Subcutaneous adipose tissue (tissue), 4 donors: ENCODE measurements around the gene IDH3G. TPM values are rescaled to one million over a fixed set of nuclear protein-coding genes. Genes with fewer than 3 reads are reported as not detected.

Source experiments
- total RNA-seq, 4 donors: library from RNA; depleted of rRNA; stranded (reverse); fragments of >200 nt; gene quantifications; one replicate each; pipeline ENCODE4 v1.1.0, GENCODE V29; 2016
- TF ChIP-seq, protein P1 (sequence below): fragments of 450-650 bp; IDR thresholded peaks from one replicate; pipeline ENCODE4 v1.5.1; 2016; ENCODE audit warnings: low read depth, mild to moderate bottlenecking, control low read depth, antibody characterized with exemption, moderate library complexity

Gene IDH3G
- total RNA-seq, 4 donors from 2014 or later, result 40.9 to 70.0 (median 69.5) TPM

DNA sequence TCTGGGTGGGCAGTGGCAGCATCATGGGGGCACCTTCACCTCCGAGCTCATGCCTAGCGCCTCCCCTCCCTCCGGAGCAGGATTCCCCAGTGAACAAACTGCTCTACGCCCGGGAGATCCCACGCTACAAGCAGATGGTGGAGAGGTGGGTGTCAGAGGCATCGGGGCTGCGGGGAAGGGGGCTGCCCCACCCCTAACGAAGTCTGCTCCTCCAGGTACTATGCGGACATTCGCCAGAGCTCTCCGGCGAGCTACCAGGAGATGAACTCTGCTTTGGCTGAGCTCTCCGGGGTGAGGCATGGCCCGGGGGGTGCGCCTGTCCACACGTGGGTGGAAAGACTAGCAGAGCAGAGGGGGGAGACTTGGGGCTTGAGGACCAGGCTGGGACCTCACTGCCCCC is 16.0 kb downstream of the IDH3G start:
- TF ChIP-seq, protein P1, sequence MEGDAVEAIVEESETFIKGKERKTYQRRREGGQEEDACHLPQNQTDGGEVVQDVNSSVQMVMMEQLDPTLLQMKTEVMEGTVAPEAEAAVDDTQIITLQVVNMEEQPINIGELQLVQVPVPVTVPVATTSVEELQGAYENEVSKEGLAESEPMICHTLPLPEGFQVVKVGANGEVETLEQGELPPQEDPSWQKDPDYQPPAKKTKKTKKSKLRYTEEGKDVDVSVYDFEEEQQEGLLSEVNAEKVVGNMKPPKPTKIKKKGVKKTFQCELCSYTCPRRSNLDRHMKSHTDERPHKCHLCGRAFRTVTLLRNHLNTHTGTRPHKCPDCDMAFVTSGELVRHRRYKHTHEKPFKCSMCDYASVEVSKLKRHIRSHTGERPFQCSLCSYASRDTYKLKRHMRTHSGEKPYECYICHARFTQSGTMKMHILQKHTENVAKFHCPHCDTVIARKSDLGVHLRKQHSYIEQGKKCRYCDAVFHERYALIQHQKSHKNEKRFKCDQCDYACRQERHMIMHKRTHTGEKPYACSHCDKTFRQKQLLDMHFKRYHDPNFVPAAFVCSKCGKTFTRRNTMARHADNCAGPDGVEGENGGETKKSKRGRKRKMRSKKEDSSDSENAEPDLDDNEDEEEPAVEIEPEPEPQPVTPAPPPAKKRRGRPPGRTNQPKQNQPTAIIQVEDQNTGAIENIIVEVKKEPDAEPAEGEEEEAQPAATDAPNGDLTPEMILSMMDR, result no peak

DNA sequence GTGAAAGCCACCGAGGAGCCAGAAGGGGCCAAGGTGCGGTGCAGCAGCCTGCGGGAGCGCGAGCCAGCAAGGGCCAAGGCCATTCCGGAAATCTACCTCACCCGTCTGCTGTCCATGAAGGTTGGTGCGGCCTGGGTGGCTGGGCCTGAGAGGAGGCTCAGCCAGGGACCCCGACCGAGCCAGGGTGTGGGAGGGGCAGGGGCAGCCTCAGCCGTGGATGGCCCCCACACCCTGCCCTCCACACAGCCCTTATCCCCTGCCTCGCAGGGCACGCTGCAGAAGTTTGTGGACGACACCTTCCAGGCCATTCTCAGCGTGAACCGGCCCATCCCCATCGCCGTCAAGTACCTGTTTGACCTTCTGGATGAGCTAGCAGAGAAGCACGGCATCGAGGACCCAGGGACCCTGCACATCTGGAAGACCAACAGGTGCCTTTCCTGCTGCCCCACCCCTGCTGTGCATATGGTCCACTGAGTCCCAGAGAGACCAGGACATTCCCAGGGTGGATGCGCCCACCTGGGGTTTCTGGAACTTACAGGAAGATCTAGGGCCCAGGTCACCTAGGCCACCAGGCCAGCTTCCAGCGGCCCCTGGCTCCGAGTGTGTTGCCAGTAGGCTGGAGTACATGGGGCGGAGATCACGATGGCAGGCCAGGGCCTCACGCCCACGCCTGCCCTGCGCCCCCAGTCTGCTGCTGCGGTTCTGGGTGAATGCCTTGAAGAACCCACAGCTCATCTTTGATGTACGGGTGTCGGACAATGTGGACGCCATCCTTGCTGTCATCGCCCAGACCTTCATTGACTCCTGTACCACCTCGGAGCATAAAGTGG is 16.7 kb downstream of the IDH3G start:
- TF ChIP-seq, protein P1, result no peak

DNA sequence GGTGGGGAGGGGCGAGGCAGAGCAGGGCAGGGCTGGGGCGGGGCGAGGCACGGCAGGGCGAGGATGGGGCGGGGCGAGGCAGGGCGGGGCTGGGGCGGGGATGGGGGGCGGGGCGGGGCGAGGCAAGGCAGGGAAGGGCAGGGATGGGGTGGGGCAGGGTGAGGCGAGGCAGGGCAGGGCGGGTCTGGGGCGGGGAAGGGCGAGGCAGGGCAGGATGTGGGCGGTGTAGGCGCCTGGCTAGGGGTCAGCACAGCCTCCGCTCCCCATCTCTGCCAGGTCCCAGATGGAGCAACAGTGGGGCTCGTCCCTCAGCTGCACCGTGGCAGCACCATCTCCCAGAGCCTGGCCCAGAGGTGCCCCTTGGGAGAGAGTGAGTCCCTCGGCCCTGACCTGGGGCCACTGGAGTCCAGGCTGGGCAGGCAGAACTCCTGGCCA is 17.5 kb downstream of the IDH3G start:
- TF ChIP-seq, protein P1, result no peak

DNA sequence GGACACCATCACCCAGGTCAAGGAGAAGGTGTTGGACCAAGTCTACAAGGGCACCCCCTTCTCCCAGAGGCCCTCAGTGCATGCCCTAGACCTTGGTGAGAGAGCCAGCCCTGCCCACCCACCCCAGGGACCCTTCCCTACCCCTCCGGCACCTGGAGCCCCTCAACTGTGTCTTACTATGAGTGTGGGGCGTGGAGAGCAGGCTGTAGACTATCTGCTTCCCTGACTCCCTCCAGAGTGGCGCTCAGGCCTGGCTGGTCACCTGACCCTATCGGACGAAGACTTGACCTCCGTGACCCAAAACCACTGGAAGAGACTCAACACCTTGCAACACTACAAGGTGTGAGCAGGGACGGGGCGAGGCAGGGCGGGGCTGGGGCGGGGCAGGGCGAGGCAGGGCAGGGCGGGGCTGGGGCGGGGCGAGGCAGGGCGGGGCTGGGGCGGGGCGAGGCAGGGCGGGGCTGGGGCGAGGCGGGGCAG is 18.0 kb downstream of the IDH3G start:
- TF ChIP-seq, protein P1, result no peak

DNA sequence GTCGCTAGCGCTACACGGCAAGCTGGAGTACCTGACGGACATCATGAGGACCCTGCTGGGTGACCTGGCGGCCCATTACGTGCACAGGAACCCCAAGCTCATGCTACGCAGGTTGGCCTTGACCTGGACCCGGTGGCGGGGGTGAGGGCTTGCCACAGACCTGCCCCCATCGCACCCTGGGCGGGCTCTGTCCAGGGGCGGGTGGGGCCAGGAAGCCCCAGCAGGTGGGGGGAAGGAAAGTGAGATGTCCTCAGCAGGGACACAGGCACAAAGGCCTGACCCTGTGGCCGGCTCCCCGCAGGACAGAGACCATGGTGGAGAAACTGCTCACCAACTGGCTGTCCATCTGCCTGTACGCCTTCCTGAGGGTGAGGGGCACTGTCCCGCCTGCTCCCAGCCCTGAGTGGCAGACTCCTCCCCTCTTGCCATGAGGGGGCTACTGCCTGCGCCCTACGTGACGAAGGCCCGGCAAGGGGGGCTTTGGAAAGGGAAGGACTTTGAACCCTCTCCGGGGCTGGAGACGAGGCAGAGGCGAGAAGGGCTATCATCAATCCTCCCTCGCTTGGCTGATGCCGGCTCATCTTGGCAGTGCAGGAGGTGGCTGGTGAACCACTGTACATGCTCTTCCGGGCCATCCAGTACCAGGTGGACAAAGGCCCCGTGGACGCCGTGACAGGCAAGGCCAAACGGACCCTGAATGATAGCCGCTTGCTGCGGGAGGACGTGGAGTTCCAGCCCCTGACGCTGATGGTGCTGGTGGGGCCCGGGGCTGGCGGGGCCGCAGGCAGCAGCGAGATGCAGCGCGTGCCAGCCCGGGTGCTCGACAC is 18.7 kb downstream of the IDH3G start:
- TF ChIP-seq, protein P1, result no peak

DNA sequence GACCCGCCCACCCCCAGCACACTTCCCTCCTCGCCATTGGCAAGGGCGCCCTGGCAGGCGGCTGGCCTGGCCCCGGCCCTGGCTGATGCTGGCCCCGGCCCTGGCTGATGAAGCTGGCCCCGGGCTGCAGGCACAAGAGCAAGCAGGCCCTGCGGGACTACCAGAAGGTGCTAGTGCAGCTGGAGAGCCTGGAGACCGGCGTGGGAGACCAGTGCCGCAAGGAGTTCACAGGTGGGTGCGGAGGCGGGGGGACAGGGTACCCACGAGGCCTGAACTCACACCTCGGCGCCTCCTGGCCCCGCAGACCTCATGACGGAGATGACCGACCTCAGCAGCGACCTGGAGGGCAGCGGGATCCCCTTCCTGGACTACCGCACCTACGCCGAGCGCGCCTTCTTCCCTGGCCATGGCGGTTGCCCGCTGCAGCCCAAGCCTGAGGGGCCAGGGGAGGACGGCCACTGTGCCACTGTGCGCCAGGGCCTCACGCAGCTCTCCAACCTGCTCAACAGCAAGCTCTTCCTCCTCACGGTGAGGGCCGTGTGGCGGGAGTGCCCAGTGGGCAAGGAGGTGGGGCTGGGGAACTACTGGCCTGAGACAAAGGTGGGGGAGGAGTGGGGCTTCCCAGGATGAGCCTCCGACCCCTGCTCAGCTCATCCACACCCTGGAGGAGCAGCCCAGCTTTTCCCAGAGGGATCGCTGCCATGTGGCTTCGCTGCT is 19.4 kb downstream of the IDH3G start:
- TF ChIP-seq, protein P1, result no peak
